VCaP (cell line): Measurements from ENCODE around the gene LSP1.

Experiments
- H3K27ac ChIP-seq: fragments of 450-650 bp; 2 replicates; pipeline ENCODE4 v1.5.1; 2017
- CTCF ChIP-seq: fragments of 450-650 bp; conservative IDR thresholded peaks from 2 replicates; pipeline ENCODE4 v1.5.1; 2017; ENCODE audit warnings: mild to moderate bottlenecking, moderate library complexity

LSP1 gene

GRCh38 chr11:1866226-1866625, 13.3 kb downstream of the LSP1 start:
- no peak for TF ChIP-seq CTCF
- no peak overlapping the region for H3K27ac ChIP-seq

GRCh38 chr11:1866776-1867175, 13.9 kb downstream of the LSP1 start:
- no peak for TF ChIP-seq CTCF
- no peak overlapping the region for H3K27ac ChIP-seq

- no peak overlapping the region for H3K27ac ChIP-seq
- TF ChIP-seq CTCF: no peak
Observed at GRCh38 chr11:1867381-1867780, 14.5 kb downstream of the LSP1 start.

GRCh38 chr11:1868056-1868635, 15.3 kb downstream of the LSP1 start:
- TF ChIP-seq CTCF: no peak
- H3K27ac ChIP-seq: no peak overlapping the region

- no peak overlapping the region for H3K27ac ChIP-seq
- no peak for TF ChIP-seq CTCF
Observed at GRCh38 chr11:1868636-1869291, 15.9 kb downstream of the LSP1 start.

GRCh38 chr11:1869427-1870325, 16.8 kb downstream of the LSP1 start:
- peak; percentile 64 for TF ChIP-seq CTCF
- no peak overlapping the region for H3K27ac ChIP-seq

GRCh38 chr11:1870326-1870696, 17.4 kb downstream of the LSP1 start:
- H3K27ac ChIP-seq: no peak overlapping the region
- TF ChIP-seq CTCF: no peak
